ENCODE measurements around the gene UNC5B.

The UNC5B gene

GRCh38 chr10:71309919-71310318 lies 97.5 kb downstream of the UNC5B start:
- no peak for TF ChIP-seq SPI1 (IDR thresholded peaks at IDR 0.05; ENCODE audit: borderline replicate concordance, low read depth)
- TF ChIP-seq GABPA (IDR thresholded peaks at IDR 0.05; ENCODE audit: low read depth) = no peak
- TF ChIP-seq POLR2AphosphoS5 (IDR thresholded peaks at IDR 0.05; ENCODE audit: low read depth) = no peak
- TF ChIP-seq REST (IDR thresholded peaks at IDR 0.05; ENCODE audit: insufficient replicate concordance, low read depth) = no peak
- no peak for TF ChIP-seq CTCF (IDR thresholded peaks at IDR 0.05; ENCODE audit: insufficient read depth, low read length)
- DNase-seq (ENCODE audit: low read depth in 1 of 2, low spot score in 1 of 2) = no peak
- H3K4me3 ChIP-seq (replicated peaks; ENCODE audit: insufficient read depth, low read length) = no peak overlapping the region
- H3K27ac ChIP-seq (replicated peaks) = no peak overlapping the region
- H3K27me3 ChIP-seq (ENCODE audit: insufficient read depth, poor library complexity, severe bottlenecking) = no peaks in the 10 kb centered on the region

GRCh38 chr10:71312220-71312619 lies 99.8 kb downstream of the UNC5B start:
- DNase-seq (ENCODE audit: low read depth in 1 of 2, low spot score in 1 of 2) = no peak
- Histone ChIP-seq H3K4me3 (replicated peaks; ENCODE audit: insufficient read depth, low read length) (no peak overlapping the region), H3K27ac (replicated peaks) (no peak overlapping the region), H3K27me3 (ENCODE audit: insufficient read depth, poor library complexity, severe bottlenecking) (no peaks in the 10 kb centered on the region)
- no peak for TF ChIP-seq POLR2AphosphoS5 (IDR thresholded peaks at IDR 0.05; ENCODE audit: low read depth)
- TF ChIP-seq REST (IDR thresholded peaks at IDR 0.05; ENCODE audit: insufficient replicate concordance, low read depth) = no peak
- no peak for TF ChIP-seq CTCF (IDR thresholded peaks at IDR 0.05; ENCODE audit: insufficient read depth, low read length)
- no peak for TF ChIP-seq SPI1 (IDR thresholded peaks at IDR 0.05; ENCODE audit: borderline replicate concordance, low read depth)
- no peak for TF ChIP-seq GABPA (IDR thresholded peaks at IDR 0.05; ENCODE audit: low read depth)

GRCh38 chr10:71312811-71313789 lies 100.7 kb downstream of the UNC5B start:
- no peak overlapping the region for H3K4me3 ChIP-seq (replicated peaks; ENCODE audit: insufficient read depth, low read length)
- DNase-seq (ENCODE audit: low read depth in 1 of 2, low spot score in 1 of 2) = no peak
- H3K27me3 ChIP-seq (ENCODE audit: insufficient read depth, poor library complexity, severe bottlenecking) = no peaks in the 10 kb centered on the region
- TF ChIP-seq POLR2AphosphoS5 (IDR thresholded peaks at IDR 0.05; ENCODE audit: low read depth) (no peak), REST (IDR thresholded peaks at IDR 0.05; ENCODE audit: insufficient replicate concordance, low read depth) (no peak), SPI1 (IDR thresholded peaks at IDR 0.05; ENCODE audit: borderline replicate concordance, low read depth) (no peak), CTCF (IDR thresholded peaks at IDR 0.05; ENCODE audit: insufficient read depth, low read length) (no peak), GABPA (IDR thresholded peaks at IDR 0.05; ENCODE audit: low read depth) (no peak)
- no peak overlapping the region for H3K27ac ChIP-seq (replicated peaks)
